ENCODE data around the gene CAPN2.
"Not testable (repeated sequence)": the region's sequence is repeated elsewhere in the genome, so short reads cannot be mapped to it uniquely, and the experiment has no call there.

CAPN2 gene

GRCh38 chr1:223740038-223740736 lies 27.8 kb downstream of the CAPN2 start:
- Histone ChIP-seq H3K36me3 (ENCODE audit: insufficient read depth, low read length) (peaks cover 24% of the 10 kb centered on the region; the same call in 1 of the 2 replicates), H3K27ac (ENCODE audit: low read depth, low read length) (0 out of 2 replicates have a peak overlapping the region, but pooled peaks have one; percentile 24), H3K4me1 (ENCODE audit: control insufficient read depth, insufficient read depth, low read length, unreplicated experiment) (peaks cover 36% of the 10 kb centered on the region), H3K79me2 (ENCODE audit: control insufficient read depth, insufficient read depth, low read length, unreplicated experiment) (peaks cover 72% of the 10 kb centered on the region)
- not testable (repeated sequence) for H3K27me3 ChIP-seq (ENCODE audit: insufficient read depth, low read length); H3K4me3 ChIP-seq (ENCODE audit: low read depth, low read length); H2AFZ ChIP-seq (ENCODE audit: low read length, unreplicated experiment)

- H2AFZ ChIP-seq (ENCODE audit: low read length, unreplicated experiment): no peak overlapping the region
- peaks cover 37% of the 10 kb centered on the region for H3K4me1 ChIP-seq (ENCODE audit: control insufficient read depth, insufficient read depth, low read length, unreplicated experiment)
- H3K27me3 ChIP-seq (ENCODE audit: insufficient read depth, low read length): no peaks in the 10 kb centered on the region
- peaks cover 58% of the 10 kb centered on the region for H3K79me2 ChIP-seq (ENCODE audit: control insufficient read depth, insufficient read depth, low read length, unreplicated experiment)
- no peak overlapping the region for H3K4me3 ChIP-seq (ENCODE audit: low read depth, low read length)
- H3K36me3 ChIP-seq (ENCODE audit: insufficient read depth, low read length): peaks cover 34% of the 10 kb centered on the region; the same call in 1 of the 2 replicates
- H3K27ac ChIP-seq (ENCODE audit: low read depth, low read length): peak overlapping the region; percentile 16; the same call in 1 of the 2 replicates
Observed at GRCh38 chr1:223741861-223742260, 29.5 kb downstream of the CAPN2 start.

- Histone ChIP-seq H3K79me2 (ENCODE audit: control insufficient read depth, insufficient read depth, low read length, unreplicated experiment) (peaks cover 48% of the 10 kb centered on the region), H3K36me3 (ENCODE audit: insufficient read depth, low read length) (peaks cover 39% of the 10 kb centered on the region; the same call in 1 of the 2 replicates), H3K27me3 (ENCODE audit: insufficient read depth, low read length) (no peaks in the 10 kb centered on the region), H2AFZ (ENCODE audit: low read length, unreplicated experiment) (no peak overlapping the region), H3K4me1 (ENCODE audit: control insufficient read depth, insufficient read depth, low read length, unreplicated experiment) (peaks cover 44% of the 10 kb centered on the region), H3K4me3 (ENCODE audit: low read depth, low read length) (no peak overlapping the region), H3K27ac (ENCODE audit: low read depth, low read length) (peak overlapping the region; percentile 44; the same call in 1 of the 2 replicates)
Observed at GRCh38 chr1:223742856-223743517, 30.6 kb downstream of the CAPN2 start.

- H3K4me1 ChIP-seq (ENCODE audit: control insufficient read depth, insufficient read depth, low read length, unreplicated experiment): peaks cover 49% of the 10 kb centered on the region
- H3K79me2 ChIP-seq (ENCODE audit: control insufficient read depth, insufficient read depth, low read length, unreplicated experiment): peaks cover 29% of the 10 kb centered on the region
- peak overlapping the region; percentile 14; the same call in 1 of the 2 replicates for H3K27ac ChIP-seq (ENCODE audit: low read depth, low read length)
- H2AFZ ChIP-seq (ENCODE audit: low read length, unreplicated experiment): no peak overlapping the region
- no peaks in the 10 kb centered on the region for H3K27me3 ChIP-seq (ENCODE audit: insufficient read depth, low read length)
- H3K4me3 ChIP-seq (ENCODE audit: low read depth, low read length): no peak overlapping the region
- peaks cover 53% of the 10 kb centered on the region; the same call in 1 of the 2 replicates for H3K36me3 ChIP-seq (ENCODE audit: insufficient read depth, low read length)
Observed at GRCh38 chr1:223745731-223746130, 33.4 kb downstream of the CAPN2 start.

- peak overlapping the region; percentile 63 for H3K27ac ChIP-seq (ENCODE audit: low read depth, low read length)
- H2AFZ ChIP-seq (ENCODE audit: low read length, unreplicated experiment): no peak overlapping the region
- peaks cover 15% of the 10 kb centered on the region for H3K79me2 ChIP-seq (ENCODE audit: control insufficient read depth, insufficient read depth, low read length, unreplicated experiment)
- H3K4me3 ChIP-seq (ENCODE audit: low read depth, low read length): no peak overlapping the region
- peaks cover 48% of the 10 kb centered on the region; the same call in 1 of the 2 replicates for H3K36me3 ChIP-seq (ENCODE audit: insufficient read depth, low read length)
- H3K4me1 ChIP-seq (ENCODE audit: control insufficient read depth, insufficient read depth, low read length, unreplicated experiment): peaks cover 35% of the 10 kb centered on the region
- H3K27me3 ChIP-seq (ENCODE audit: insufficient read depth, low read length): no peaks in the 10 kb centered on the region
Observed at GRCh38 chr1:223747838-223748335, 35.5 kb downstream of the CAPN2 start.

GRCh38 chr1:223748405-223748772 lies 36.0 kb downstream of the CAPN2 start:
- peaks cover 32% of the 10 kb centered on the region for H3K4me1 ChIP-seq (ENCODE audit: control insufficient read depth, insufficient read depth, low read length, unreplicated experiment)
- H3K27me3 ChIP-seq (ENCODE audit: insufficient read depth, low read length): no peaks in the 10 kb centered on the region
- H3K27ac ChIP-seq (ENCODE audit: low read depth, low read length): peak overlapping the region; percentile 63
- no peak overlapping the region for H3K4me3 ChIP-seq (ENCODE audit: low read depth, low read length)
- H3K36me3 ChIP-seq (ENCODE audit: insufficient read depth, low read length): peaks cover 50% of the 10 kb centered on the region; the same call in 1 of the 2 replicates
- no peak overlapping the region for H2AFZ ChIP-seq (ENCODE audit: low read length, unreplicated experiment)
- H3K79me2 ChIP-seq (ENCODE audit: control insufficient read depth, insufficient read depth, low read length, unreplicated experiment): peaks cover 10% of the 10 kb centered on the region

- H3K79me2 ChIP-seq (ENCODE audit: control insufficient read depth, insufficient read depth, low read length, unreplicated experiment): peaks cover 3% of the 10 kb centered on the region
- H3K27me3 ChIP-seq (ENCODE audit: insufficient read depth, low read length): no peaks in the 10 kb centered on the region
- peak overlapping the region; percentile 63; the same call in 1 of the 2 replicates for H3K27ac ChIP-seq (ENCODE audit: low read depth, low read length)
- H3K4me1 ChIP-seq (ENCODE audit: control insufficient read depth, insufficient read depth, low read length, unreplicated experiment): peaks cover 32% of the 10 kb centered on the region
- peaks cover 50% of the 10 kb centered on the region for H3K36me3 ChIP-seq (ENCODE audit: insufficient read depth, low read length)
- H2AFZ ChIP-seq (ENCODE audit: low read length, unreplicated experiment): no peak overlapping the region
- no peak overlapping the region for H3K4me3 ChIP-seq (ENCODE audit: low read depth, low read length)
Observed at GRCh38 chr1:223748773-223749733, 36.7 kb downstream of the CAPN2 start.

GRCh38 chr1:223750730-223751570 lies 38.6 kb downstream of the CAPN2 start:
- Histone ChIP-seq H3K36me3 (ENCODE audit: insufficient read depth, low read length) (peaks cover 48% of the 10 kb centered on the region), H3K79me2 (ENCODE audit: control insufficient read depth, insufficient read depth, low read length, unreplicated experiment) (peaks cover 3% of the 10 kb centered on the region), H2AFZ (ENCODE audit: low read length, unreplicated experiment) (no peak overlapping the region), H3K4me3 (ENCODE audit: low read depth, low read length) (no peak overlapping the region), H3K27ac (ENCODE audit: low read depth, low read length) (no peak overlapping the region), H3K4me1 (ENCODE audit: control insufficient read depth, insufficient read depth, low read length, unreplicated experiment) (peaks cover 27% of the 10 kb centered on the region), H3K27me3 (ENCODE audit: insufficient read depth, low read length) (no peaks in the 10 kb centered on the region)

GRCh38 chr1:223751696-223752095 lies 39.4 kb downstream of the CAPN2 start:
- Histone ChIP-seq H3K27me3 (ENCODE audit: insufficient read depth, low read length) (no peaks in the 10 kb centered on the region), H2AFZ (ENCODE audit: low read length, unreplicated experiment) (no peak overlapping the region), H3K36me3 (ENCODE audit: insufficient read depth, low read length) (peaks cover 44% of the 10 kb centered on the region), H3K27ac (ENCODE audit: low read depth, low read length) (no peak overlapping the region), H3K4me1 (ENCODE audit: control insufficient read depth, insufficient read depth, low read length, unreplicated experiment) (peaks cover 23% of the 10 kb centered on the region), H3K79me2 (ENCODE audit: control insufficient read depth, insufficient read depth, low read length, unreplicated experiment) (peaks cover 3% of the 10 kb centered on the region), H3K4me3 (ENCODE audit: low read depth, low read length) (no peak overlapping the region)
